ENCODE data around the gene CXCL17.

DNA sequence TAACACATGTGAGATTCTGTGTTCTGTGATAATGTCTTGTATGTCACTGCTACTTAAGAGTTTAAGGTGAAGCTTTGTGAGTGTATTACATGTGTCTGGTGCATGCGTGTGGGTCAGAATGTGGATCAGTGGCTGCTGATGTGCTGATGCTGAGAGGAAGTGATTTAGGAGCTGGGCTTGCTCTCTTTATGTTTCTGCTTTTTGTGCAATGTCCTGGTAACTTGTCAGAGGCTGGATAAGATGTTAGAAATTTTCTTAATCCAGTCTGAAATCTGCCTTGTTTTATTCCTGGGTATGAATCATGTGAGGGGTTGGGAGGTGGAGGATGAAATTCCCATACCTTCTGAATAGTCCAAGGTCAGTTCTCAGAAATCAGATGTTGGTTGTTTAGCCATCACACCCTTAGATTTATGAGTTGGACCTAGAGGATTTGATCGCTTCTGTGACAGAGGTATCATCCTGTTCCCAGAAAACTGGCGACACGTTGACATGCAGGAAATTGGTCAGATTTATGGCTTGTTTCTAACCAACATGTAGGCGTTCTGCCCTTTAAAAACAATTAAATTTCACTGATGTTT is 24.5 kb upstream of the CXCL17 start:
- TF ChIP-seq, protein P1, sequence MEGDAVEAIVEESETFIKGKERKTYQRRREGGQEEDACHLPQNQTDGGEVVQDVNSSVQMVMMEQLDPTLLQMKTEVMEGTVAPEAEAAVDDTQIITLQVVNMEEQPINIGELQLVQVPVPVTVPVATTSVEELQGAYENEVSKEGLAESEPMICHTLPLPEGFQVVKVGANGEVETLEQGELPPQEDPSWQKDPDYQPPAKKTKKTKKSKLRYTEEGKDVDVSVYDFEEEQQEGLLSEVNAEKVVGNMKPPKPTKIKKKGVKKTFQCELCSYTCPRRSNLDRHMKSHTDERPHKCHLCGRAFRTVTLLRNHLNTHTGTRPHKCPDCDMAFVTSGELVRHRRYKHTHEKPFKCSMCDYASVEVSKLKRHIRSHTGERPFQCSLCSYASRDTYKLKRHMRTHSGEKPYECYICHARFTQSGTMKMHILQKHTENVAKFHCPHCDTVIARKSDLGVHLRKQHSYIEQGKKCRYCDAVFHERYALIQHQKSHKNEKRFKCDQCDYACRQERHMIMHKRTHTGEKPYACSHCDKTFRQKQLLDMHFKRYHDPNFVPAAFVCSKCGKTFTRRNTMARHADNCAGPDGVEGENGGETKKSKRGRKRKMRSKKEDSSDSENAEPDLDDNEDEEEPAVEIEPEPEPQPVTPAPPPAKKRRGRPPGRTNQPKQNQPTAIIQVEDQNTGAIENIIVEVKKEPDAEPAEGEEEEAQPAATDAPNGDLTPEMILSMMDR (IDR thresholded peaks at IDR 0.05; ENCODE audit: low read depth, low read length, poor library complexity, severe bottlenecking) = no peak
- TF ChIP-seq EZH2phosphoT487 (IDR thresholded peaks at IDR 0.05; ENCODE audit: borderline replicate concordance, low read length) = no peak

Data from DOHH2 (cell line).